Fibroblast of lung (primary cell): Measurements from ENCODE around the gene C8G. TPM values are rescaled to one million over a fixed set of nuclear protein-coding genes. Genes with fewer than 3 reads are reported as not detected.

Experiments used
- DNase-seq, 2 donors: peaks; one replicate each; pipeline versions ENCODE4 v3.0.0 to v3.0.0-alpha.2; 2010; ENCODE audit warnings: low read depth in 2 of 2
- H2AFZ ChIP-seq: 2 replicates; pipeline ENCODE4 v1.5.1; 2012; ENCODE audit warnings: low read length, control low read depth, inconsistent platforms
- H3K27ac ChIP-seq: 2 replicates; pipeline ENCODE4 v1.5.1; 2011; ENCODE audit warnings: low read length, control low read depth; ENCODE audit not compliant: insufficient read depth
- H3K27me3 ChIP-seq: 2 replicates; pipeline ENCODE4 v1.5.1; 2011; ENCODE audit warnings: mild to moderate bottlenecking, low read length; ENCODE audit not compliant: control insufficient read depth, insufficient read depth
- H3K36me3 ChIP-seq: 2 replicates; pipeline ENCODE4 v1.5.1; 2011; ENCODE audit warnings: low read length; ENCODE audit not compliant: control insufficient read depth, insufficient read depth
- H3K4me1 ChIP-seq: 2 replicates; pipeline ENCODE4 v1.5.1; 2011; ENCODE audit warnings: low read length; ENCODE audit not compliant: control insufficient read depth, insufficient read depth; ENCODE audit errors: extremely low read depth
- H3K4me2 ChIP-seq: 2 replicates; pipeline ENCODE4 v1.5.1; 2011; ENCODE audit warnings: low read length, control low read depth; ENCODE audit not compliant: insufficient read depth; ENCODE audit errors: extremely low read depth
- H3K4me3 ChIP-seq, 4 experiments: fragments of 200-600 bp in 1 of 4; sonication (generic) in 1 of 4; replicated peaks in 1 of 4; 2 replicates each; pipeline ENCODE4 v1.5.1; 2011 to 2016; ENCODE audit warnings: low read length in 4 of 4, low read depth in 3 of 4, mild to moderate bottlenecking in 3 of 4, control low read depth in 2 of 4, inconsistent platforms in 1 of 4, mixed read lengths in 1 of 4; ENCODE audit not compliant: insufficient read depth in 1 of 4; ENCODE audit errors: control extremely low read depth in 1 of 4
- H3K79me2 ChIP-seq: 2 replicates; pipeline ENCODE4 v1.5.1; 2012; ENCODE audit warnings: mild to moderate bottlenecking, low read length, inconsistent platforms; ENCODE audit not compliant: control insufficient read depth, insufficient read depth
- H3K9ac ChIP-seq: 2 replicates; pipeline ENCODE4 v1.5.1; 2011; ENCODE audit warnings: mild to moderate bottlenecking, low read length, control low read depth; ENCODE audit not compliant: insufficient read depth
- H3K9me3 ChIP-seq: 2 replicates; pipeline ENCODE4 v1.5.1; 2012; ENCODE audit warnings: low read depth, low read length; ENCODE audit not compliant: control insufficient read depth, insufficient read depth
- H4K20me1 ChIP-seq: 2 replicates; pipeline ENCODE4 v1.5.1; 2011; ENCODE audit warnings: low read length; ENCODE audit not compliant: control insufficient read depth, insufficient read depth; ENCODE audit errors: extremely low read depth
- EZH2 ChIP-seq: IDR thresholded peaks from 2 replicates; pipeline ENCODE4 v1.5.1; 2012; ENCODE audit warnings: low read length, control low read depth, mild to moderate bottlenecking; ENCODE audit errors: missing control alignments
- polyA plus RNA-seq, 2 donors: library from polyadenylated mRNA; depleted of rRNA in 1 of 2; stranded (reverse) in 1 of 2; unstranded in 1 of 2; fragments of >200 nt; gene quantifications; 2 replicates each; pipeline ENCODE4 v1.2.1, GENCODE V29; 2011 to 2012; ENCODE audit warnings: missing spikeins in 1 of 2
- total RNA-seq: library from RNA; depleted of rRNA; stranded (reverse); fragments of >200 nt; gene quantifications from 2 replicates; pipeline ENCODE4 v1.2.1, GENCODE V29; 2014
- TF ChIP-seq, protein P1 (sequence below), 2 donors: IDR thresholded peaks in 1 of 2; conservative IDR thresholded peaks in 1 of 2; 1 replicate in 1 of 2; 2 replicates in 1 of 2; pipeline ENCODE4 v1.5.1; 2011 to 2012; ENCODE audit warnings: low read length in 2 of 2, control low read depth in 1 of 2, inconsistent platforms in 1 of 2, low read depth in 1 of 2, mild to moderate bottlenecking in 1 of 2

Gene C8G
- total and polyA plus RNA-seq, 2 donors (not counting 1 experiment from before 2014, with no cell fraction given): 0.40 to 1.2 TPM

DNA sequence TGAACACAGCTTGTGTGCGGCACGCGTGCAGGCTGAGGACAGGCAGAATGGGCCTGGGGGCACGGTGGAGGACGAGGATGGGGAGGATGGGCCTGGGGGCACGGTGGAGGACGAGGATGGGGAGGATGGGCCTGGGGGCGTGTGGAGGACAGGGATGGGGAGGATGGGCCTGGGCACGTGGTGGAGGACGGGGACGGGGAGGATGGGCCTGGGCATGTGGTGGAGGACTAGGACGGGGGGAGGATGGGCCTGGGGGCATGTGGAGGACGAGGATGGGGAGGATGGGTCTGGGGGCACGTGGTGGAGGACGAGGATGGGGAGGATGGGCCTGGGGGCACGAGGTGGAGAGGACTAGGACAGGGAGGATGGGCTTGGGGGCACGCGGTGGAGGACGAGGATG, 22.5 kb upstream of the C8G start:
- Histone ChIP-seq H3K4me2 (no peak overlapping the region), H3K4me3 (no peak overlapping the region), H3K27me3 (no peaks in the 10 kb centered on the region), H3K9ac (no peak overlapping the region), H3K9me3 (no peaks in the 10 kb centered on the region), H3K27ac (no peak overlapping the region), H3K4me1 (peaks cover 1% of the 10 kb centered on the region), H2AFZ (no peak overlapping the region), H3K79me2 (no peaks in the 10 kb centered on the region), H3K36me3 (peaks cover 21% of the 10 kb centered on the region), H4K20me1 (no peaks in the 10 kb centered on the region)
- DNase-seq: no peak
- no peak for TF ChIP-seq EZH2
- TF ChIP-seq, protein P1, sequence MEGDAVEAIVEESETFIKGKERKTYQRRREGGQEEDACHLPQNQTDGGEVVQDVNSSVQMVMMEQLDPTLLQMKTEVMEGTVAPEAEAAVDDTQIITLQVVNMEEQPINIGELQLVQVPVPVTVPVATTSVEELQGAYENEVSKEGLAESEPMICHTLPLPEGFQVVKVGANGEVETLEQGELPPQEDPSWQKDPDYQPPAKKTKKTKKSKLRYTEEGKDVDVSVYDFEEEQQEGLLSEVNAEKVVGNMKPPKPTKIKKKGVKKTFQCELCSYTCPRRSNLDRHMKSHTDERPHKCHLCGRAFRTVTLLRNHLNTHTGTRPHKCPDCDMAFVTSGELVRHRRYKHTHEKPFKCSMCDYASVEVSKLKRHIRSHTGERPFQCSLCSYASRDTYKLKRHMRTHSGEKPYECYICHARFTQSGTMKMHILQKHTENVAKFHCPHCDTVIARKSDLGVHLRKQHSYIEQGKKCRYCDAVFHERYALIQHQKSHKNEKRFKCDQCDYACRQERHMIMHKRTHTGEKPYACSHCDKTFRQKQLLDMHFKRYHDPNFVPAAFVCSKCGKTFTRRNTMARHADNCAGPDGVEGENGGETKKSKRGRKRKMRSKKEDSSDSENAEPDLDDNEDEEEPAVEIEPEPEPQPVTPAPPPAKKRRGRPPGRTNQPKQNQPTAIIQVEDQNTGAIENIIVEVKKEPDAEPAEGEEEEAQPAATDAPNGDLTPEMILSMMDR (conservative IDR thresholded peaks at IDR 0.05 in 1 of 2, IDR thresholded peaks at IDR 0.05 in 1 of 2; ENCODE audit: low read depth in 1 of 2, low read length in 2 of 2): no peak

DNA sequence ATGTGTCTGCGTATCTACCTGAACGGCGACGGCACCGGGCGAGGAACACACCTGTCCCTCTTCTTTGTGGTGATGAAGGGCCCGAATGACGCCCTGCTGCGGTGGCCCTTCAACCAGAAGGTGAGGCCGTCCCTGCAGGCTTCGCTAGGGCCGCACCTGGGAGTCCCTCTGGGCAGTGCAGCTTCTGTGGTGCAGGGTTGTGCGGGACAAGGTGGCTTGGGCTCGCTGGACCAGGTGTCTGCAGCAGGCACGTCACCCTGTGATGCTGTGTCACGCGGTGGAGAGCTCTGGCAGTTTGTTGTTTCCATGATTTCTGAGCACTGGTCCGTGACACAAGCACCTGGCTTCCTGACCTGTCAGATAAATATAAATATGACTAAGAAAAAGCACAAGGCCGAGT, 21.2 kb upstream of the C8G start:
- Histone ChIP-seq H3K4me3 (no peak overlapping the region), H3K36me3 (peaks cover 21% of the 10 kb centered on the region), H4K20me1 (no peaks in the 10 kb centered on the region), H3K9ac (no peak overlapping the region), H3K27me3 (no peaks in the 10 kb centered on the region), H2AFZ (no peak overlapping the region), H3K4me1 (peaks cover 6% of the 10 kb centered on the region), H3K27ac (no peak overlapping the region), H3K4me2 (no peak overlapping the region), H3K9me3 (no peaks in the 10 kb centered on the region), H3K79me2 (no peaks in the 10 kb centered on the region)
- DNase-seq: no peak
- TF ChIP-seq EZH2: no peak
- TF ChIP-seq, protein P1 (conservative IDR thresholded peaks at IDR 0.05 in 1 of 2, IDR thresholded peaks at IDR 0.05 in 1 of 2; ENCODE audit: low read depth in 1 of 2, low read length in 2 of 2): no peak

DNA sequence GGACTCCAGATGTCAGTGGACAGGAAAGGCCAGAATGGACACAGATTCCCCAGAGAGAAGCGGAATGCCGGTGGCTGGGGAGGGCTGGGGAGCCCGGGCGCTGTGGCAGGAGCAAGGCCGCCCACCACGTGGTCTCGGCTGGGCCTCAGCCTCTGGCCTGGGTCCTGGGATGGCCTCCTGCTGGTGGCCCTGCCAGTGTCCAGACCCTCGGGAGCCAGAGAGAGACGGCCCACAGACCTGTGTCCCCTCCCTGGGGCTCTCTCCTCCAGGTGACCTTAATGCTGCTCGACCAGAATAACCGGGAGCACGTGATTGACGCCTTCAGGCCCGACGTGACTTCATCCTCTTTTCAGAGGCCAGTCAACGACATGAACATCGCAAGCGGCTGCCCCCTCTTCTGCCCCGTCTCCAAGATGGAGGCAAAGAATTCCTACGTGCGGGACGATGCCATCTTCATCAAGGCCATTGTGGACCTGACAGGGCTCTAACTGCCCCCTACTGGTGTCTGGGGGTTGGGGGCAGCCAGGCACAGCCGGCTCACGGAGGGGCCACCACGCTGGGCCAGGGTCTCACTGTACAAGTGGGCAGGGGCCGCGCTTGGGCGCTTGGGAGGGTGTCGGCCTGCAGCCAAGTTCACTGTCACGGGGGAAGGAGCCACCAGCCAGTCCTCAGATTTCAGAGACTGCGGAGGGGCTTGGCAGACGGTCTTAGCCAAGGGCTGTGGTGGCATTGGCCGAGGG, 19.5 kb upstream of the C8G start:
- Histone ChIP-seq H3K4me3 (no peak overlapping the region), H2AFZ (no peak overlapping the region), H3K9ac (no peak overlapping the region), H3K36me3 (peaks cover 13% of the 10 kb centered on the region), H4K20me1 (no peaks in the 10 kb centered on the region), H3K79me2 (no peaks in the 10 kb centered on the region), H3K27ac (no peak overlapping the region), H3K4me2 (no peak overlapping the region), H3K9me3 (no peaks in the 10 kb centered on the region), H3K4me1 (peaks cover 6% of the 10 kb centered on the region), H3K27me3 (no peaks in the 10 kb centered on the region)
- no peak for DNase-seq
- TF ChIP-seq, protein P1 (conservative IDR thresholded peaks at IDR 0.05 in 1 of 2, IDR thresholded peaks at IDR 0.05 in 1 of 2; ENCODE audit: low read depth in 1 of 2, low read length in 2 of 2): no peak
- TF ChIP-seq EZH2: no peak
